SU-DHL-6 (cell line): ENCODE data around the gene NAV2.

Source experiments
- EZH2phosphoT487 ChIP-seq: fragments of 200-600 bp; sonication (generic), shearing (Covaris generic); conservative IDR thresholded peaks from 2 replicates; pipeline ENCODE4 v1.6.1; 2018; ENCODE audit warnings: mild to moderate bottlenecking, antibody characterized with exemption, low read length, moderate library complexity, mixed read lengths
- TF ChIP-seq, protein P1 (sequence below): fragments of 200-600 bp; sonication (generic); IDR thresholded peaks from one replicate; pipeline ENCODE4 v1.5.1; 2017; ENCODE audit warnings: antibody characterized with exemption, mild to moderate bottlenecking, low read length, moderate library complexity; ENCODE audit not compliant: insufficient read depth, poor library complexity, severe bottlenecking

DNA sequence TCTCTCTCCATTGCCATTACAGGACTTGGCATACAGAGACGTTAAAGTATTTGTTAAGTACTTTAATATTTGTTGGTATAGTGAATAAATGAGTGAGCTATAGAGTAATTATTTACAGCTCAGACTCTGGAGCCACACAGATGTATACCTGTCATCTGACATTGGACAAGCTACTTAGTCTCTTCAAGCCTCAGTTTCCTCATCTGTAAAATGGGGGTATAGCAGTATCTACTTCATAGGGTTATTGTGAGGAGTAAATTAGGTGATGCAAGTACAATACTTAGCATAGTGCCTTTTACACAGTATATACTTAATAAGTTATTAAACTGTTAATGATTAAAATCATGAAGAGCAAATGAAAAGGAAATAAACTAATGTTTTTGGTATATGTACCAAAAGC lies 203.2 kb downstream of the NAV2 start:
- TF ChIP-seq, protein P1, sequence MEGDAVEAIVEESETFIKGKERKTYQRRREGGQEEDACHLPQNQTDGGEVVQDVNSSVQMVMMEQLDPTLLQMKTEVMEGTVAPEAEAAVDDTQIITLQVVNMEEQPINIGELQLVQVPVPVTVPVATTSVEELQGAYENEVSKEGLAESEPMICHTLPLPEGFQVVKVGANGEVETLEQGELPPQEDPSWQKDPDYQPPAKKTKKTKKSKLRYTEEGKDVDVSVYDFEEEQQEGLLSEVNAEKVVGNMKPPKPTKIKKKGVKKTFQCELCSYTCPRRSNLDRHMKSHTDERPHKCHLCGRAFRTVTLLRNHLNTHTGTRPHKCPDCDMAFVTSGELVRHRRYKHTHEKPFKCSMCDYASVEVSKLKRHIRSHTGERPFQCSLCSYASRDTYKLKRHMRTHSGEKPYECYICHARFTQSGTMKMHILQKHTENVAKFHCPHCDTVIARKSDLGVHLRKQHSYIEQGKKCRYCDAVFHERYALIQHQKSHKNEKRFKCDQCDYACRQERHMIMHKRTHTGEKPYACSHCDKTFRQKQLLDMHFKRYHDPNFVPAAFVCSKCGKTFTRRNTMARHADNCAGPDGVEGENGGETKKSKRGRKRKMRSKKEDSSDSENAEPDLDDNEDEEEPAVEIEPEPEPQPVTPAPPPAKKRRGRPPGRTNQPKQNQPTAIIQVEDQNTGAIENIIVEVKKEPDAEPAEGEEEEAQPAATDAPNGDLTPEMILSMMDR, result no peak
- TF ChIP-seq EZH2phosphoT487, result no peak
